Lower lobe of right lung (tissue), 2 donors: ENCODE results near the gene OTULINL. TPM values are rescaled to one million over a fixed set of nuclear protein-coding genes. Genes with fewer than 3 reads are reported as not detected.

Source experiments
- ATAC-seq, 2 donors: fragments of 200-7000 bp; cut with Tn5 transposase; one replicate each; pipeline ENCODE4 v1.9.1; 2020 to 2022; ENCODE audit warnings: mild to moderate bottlenecking in 2 of 2, moderate library complexity in 2 of 2
- DNase-seq: peaks from one replicate; pipeline ENCODE4 v3.0.0-alpha.2; 2020
- H3K27ac ChIP-seq: fragments of 200-600 bp; one replicate; pipeline ENCODE4 v1.8.0; 2022
- H3K27me3 ChIP-seq: fragments of 200-600 bp; one replicate; pipeline ENCODE4 v1.8.0; 2022; ENCODE audit warnings: low read depth
- H3K36me3 ChIP-seq: fragments of 200-600 bp; one replicate; pipeline ENCODE4 v1.8.0; 2022; ENCODE audit warnings: mild to moderate bottlenecking
- H3K4me1 ChIP-seq: fragments of 200-600 bp; one replicate; pipeline ENCODE4 v1.8.0; 2022
- H3K4me3 ChIP-seq: fragments of 200-600 bp; one replicate; pipeline ENCODE4 v1.8.0; 2022; ENCODE audit warnings: mild to moderate bottlenecking
- H3K9me3 ChIP-seq: fragments of 200-600 bp; one replicate; pipeline ENCODE4 v1.8.0; 2022
- CTCF ChIP-seq: fragments of 200-600 bp; IDR thresholded peaks from one replicate; pipeline ENCODE4 v1.8.0; 2022; ENCODE audit warnings: antibody characterized with exemption, mild to moderate bottlenecking
- intact Hi-C: fragments of 100-400 bp; cut with DNase I; formaldehyde crosslinking; loops from one replicate; pipeline ENCODE4 v1.11.0; 2022
- total RNA-seq: library from RNA; stranded (reverse); fragmentation: NEBNext Ultra II Directional; extraction: Animal tissue kit (Norgen Biotek cat#: 25700); gene quantifications from one replicate; pipeline ENCODE4 v1.2.1, GENCODE V29; 2021
- donor health status: DM: no; HTN: yes; CAD: no; lungs with severe emphysema.

Gene OTULINL
- total RNA-seq, 1 donor from 2014 or later = 79.3 TPM

DNA sequence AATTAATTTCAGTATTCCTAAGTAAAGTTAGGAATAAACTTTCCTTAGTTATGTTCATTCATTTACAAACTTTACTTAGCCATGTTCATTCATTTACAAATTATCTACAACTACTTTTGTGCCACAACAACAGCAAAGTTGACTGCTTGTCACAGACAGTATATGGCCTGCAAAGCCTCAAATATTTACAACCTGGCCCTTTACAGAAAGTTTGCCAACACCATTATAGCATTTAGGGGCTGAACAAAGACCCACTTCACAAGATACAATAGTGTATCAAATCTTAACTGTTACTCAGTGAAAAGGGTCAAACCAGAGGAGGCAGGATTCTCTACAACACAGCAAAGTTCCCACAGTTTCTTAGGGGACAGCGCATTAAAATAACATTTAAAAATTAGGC, 9.7 kb upstream of the OTULINL start:
- no peak for ATAC-seq
- intact Hi-C loops = no loop called here

GRCh38 chr5:14572385-14572784, 9.2 kb upstream of the OTULINL start:
- Histone ChIP-seq H3K9me3 (no peaks in the 10 kb centered on the region), H3K27ac (no peak overlapping the region), H3K36me3 (no peaks in the 10 kb centered on the region), H3K4me3 (no peak overlapping the region), H3K27me3 (no peaks in the 10 kb centered on the region), H3K4me1 (peaks cover 21% of the 10 kb centered on the region)
- no peak for TF ChIP-seq CTCF
- peak in 1 of 2 donors; percentile 34 for ATAC-seq
- no peak for DNase-seq
- intact Hi-C loops = no loop called here

More for the DNA sequence above, 9.7 kb upstream of the OTULINL start:
- no peak for TF ChIP-seq CTCF
- H3K4me3 ChIP-seq = no peak overlapping the region
- H3K9me3 ChIP-seq = no peaks in the 10 kb centered on the region
- no peaks in the 10 kb centered on the region for H3K36me3 ChIP-seq
- H3K4me1 ChIP-seq = peaks cover 21% of the 10 kb centered on the region
- DNase-seq = no peak
- H3K27ac ChIP-seq = no peak overlapping the region
- H3K27me3 ChIP-seq = no peaks in the 10 kb centered on the region

DNA sequence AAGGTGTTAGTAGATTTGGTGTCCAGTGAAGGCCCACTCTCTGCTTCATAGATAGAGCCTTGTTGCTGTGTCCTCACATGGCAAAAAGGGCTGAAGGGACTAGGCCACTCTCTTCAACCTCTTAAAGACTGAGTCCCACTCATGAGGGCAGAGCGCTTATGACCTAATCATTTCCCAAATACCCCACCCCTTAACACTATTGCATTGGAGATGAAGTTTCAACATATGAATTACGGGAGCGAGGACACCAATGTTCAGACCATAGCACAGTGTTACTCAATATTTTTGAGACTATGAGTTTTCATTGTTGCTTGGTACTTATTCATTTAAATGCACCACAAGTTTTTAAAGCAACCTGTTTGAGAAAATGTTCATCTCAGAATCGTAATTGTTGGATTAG, 8.8 kb upstream of the OTULINL start:
- peak overlapping the region; percentile 27 for H3K27ac ChIP-seq
- peaks cover 21% of the 10 kb centered on the region for H3K4me1 ChIP-seq
- intact Hi-C loops = no loop called here
- DNase-seq (no peak), ATAC-seq (peak; percentile 20 to 27)
- no peaks in the 10 kb centered on the region for H3K27me3 ChIP-seq
- H3K9me3 ChIP-seq = no peaks in the 10 kb centered on the region
- no peaks in the 10 kb centered on the region for H3K36me3 ChIP-seq
- TF ChIP-seq CTCF = no peak
- H3K4me3 ChIP-seq = no peak overlapping the region

- intact Hi-C loops = no loop called here
- Histone ChIP-seq H3K36me3 (no peaks in the 10 kb centered on the region), H3K4me1 (peaks cover 21% of the 10 kb centered on the region), H3K27me3 (peaks cover 12% of the 10 kb centered on the region), H3K27ac (peak overlapping the region; percentile 9), H3K4me3 (no peak overlapping the region), H3K9me3 (no peaks in the 10 kb centered on the region)
- DNase-seq (no peak), ATAC-seq (peak; percentile 66 to 71)
- no peak for TF ChIP-seq CTCF
These were observed 7.5 kb upstream of the OTULINL start for GRCh38 chr5:14574096-14574495.

GRCh38 chr5:14574891-14575508, 6.6 kb upstream of the OTULINL start:
- peak; percentile 53 for DNase-seq
- peak overlapping the region; percentile 9 for H3K27ac ChIP-seq
- intact Hi-C loops = no loop called here
- H3K4me3 ChIP-seq = no peak overlapping the region
- TF ChIP-seq CTCF = no peak
- peaks cover 21% of the 10 kb centered on the region for H3K4me1 ChIP-seq
- no peaks in the 10 kb centered on the region for H3K36me3 ChIP-seq
- no peaks in the 10 kb centered on the region for H3K9me3 ChIP-seq
- ATAC-seq = peak; percentile 64 to 67
- peaks cover 13% of the 10 kb centered on the region for H3K27me3 ChIP-seq
